CD4-positive, alpha-beta T cell treated with Interleukin-4 for 4 hours (primary cell): Measurements from ENCODE around the gene ETAA1.

Source experiments
- DNase-seq: peaks from one replicate; pipeline ENCODE4 v3.0.0-alpha.2; 2020

ETAA1 gene

GRCh38 chr2:67445652-67446268 is 48.6 kb downstream of the ETAA1 start:
- DNase-seq: no peak

GRCh38 chr2:67446491-67446911 is 49.4 kb downstream of the ETAA1 start:
- no peak for DNase-seq

- no peak for DNase-seq
Observed at GRCh38 chr2:67448648-67449047, 51.5 kb downstream of the ETAA1 start.

- DNase-seq: no peak
Observed at GRCh38 chr2:67451086-67451832, 54.1 kb downstream of the ETAA1 start.

GRCh38 chr2:67453310-67453709 is 56.2 kb downstream of the ETAA1 start:
- no peak for DNase-seq

- no peak for DNase-seq
Observed at GRCh38 chr2:67455219-67456142, 58.3 kb downstream of the ETAA1 start.

GRCh38 chr2:67456428-67456827 is 59.3 kb downstream of the ETAA1 start:
- no peak for DNase-seq

- DNase-seq: no peak
Observed at GRCh38 chr2:67457699-67458098, 60.6 kb downstream of the ETAA1 start.

- no peak for DNase-seq
Observed at GRCh38 chr2:67459761-67460160, 62.6 kb downstream of the ETAA1 start.
